ENCODE measurements around the gene GLI3.

DNA sequence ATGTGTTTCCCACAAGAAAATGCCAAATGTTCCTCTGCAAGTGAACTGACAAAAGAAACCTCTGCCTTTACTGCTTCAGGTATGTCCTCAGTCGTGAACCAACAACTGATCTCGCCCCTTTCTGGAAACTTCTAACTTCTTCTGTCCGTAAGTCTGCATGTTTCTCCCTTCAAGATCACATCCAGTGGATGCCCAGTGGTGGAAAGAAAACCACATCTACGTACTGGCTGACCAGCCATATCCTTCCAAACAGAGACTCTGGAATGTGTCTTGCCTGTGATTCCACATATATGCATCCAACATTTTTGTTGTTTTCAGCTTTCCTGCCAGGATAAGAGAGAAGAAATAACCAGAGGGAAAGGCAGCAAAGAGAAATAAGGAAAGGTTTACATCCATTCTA lies 152.7 kb downstream of the GLI3 start:
- TF ChIP-seq SMC3 (IDR thresholded peaks at IDR 0.05): no peak
- TF ChIP-seq POLR2A (IDR thresholded peaks at IDR 0.05; ENCODE audit: low read length): no peak
- TF ChIP-seq, protein P1, sequence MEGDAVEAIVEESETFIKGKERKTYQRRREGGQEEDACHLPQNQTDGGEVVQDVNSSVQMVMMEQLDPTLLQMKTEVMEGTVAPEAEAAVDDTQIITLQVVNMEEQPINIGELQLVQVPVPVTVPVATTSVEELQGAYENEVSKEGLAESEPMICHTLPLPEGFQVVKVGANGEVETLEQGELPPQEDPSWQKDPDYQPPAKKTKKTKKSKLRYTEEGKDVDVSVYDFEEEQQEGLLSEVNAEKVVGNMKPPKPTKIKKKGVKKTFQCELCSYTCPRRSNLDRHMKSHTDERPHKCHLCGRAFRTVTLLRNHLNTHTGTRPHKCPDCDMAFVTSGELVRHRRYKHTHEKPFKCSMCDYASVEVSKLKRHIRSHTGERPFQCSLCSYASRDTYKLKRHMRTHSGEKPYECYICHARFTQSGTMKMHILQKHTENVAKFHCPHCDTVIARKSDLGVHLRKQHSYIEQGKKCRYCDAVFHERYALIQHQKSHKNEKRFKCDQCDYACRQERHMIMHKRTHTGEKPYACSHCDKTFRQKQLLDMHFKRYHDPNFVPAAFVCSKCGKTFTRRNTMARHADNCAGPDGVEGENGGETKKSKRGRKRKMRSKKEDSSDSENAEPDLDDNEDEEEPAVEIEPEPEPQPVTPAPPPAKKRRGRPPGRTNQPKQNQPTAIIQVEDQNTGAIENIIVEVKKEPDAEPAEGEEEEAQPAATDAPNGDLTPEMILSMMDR (IDR thresholded peaks at IDR 0.05): no peak
- no peak for TF ChIP-seq CEBPB (IDR thresholded peaks at IDR 0.05)
- TF ChIP-seq MYC (IDR thresholded peaks at IDR 0.05; ENCODE audit: borderline replicate concordance, low read length): no peak
- no peak for TF ChIP-seq MAFK (IDR thresholded peaks at IDR 0.05; ENCODE audit: partially characterized antibody)
- TF ChIP-seq CBX8 (IDR thresholded peaks at IDR 0.05): no peak
- TF ChIP-seq, protein P2, sequence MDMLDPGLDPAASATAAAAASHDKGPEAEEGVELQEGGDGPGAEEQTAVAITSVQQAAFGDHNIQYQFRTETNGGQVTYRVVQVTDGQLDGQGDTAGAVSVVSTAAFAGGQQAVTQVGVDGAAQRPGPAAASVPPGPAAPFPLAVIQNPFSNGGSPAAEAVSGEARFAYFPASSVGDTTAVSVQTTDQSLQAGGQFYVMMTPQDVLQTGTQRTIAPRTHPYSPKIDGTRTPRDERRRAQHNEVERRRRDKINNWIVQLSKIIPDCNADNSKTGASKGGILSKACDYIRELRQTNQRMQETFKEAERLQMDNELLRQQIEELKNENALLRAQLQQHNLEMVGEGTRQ (IDR thresholded peaks at IDR 0.05): no peak
